ENCODE data around the gene TMEM198. TPM values are rescaled to one million over a fixed set of nuclear protein-coding genes. Genes with fewer than 3 reads are reported as not detected.

TMEM198 gene
- total and polyA plus RNA-seq, 12 donors, result 3.3 to 16.2 (median 10.2) TPM

- WGBS, 4 donors, result 0 to 1% (median 1%) methylated on average over 11 to 66 of the region's 66 CpGs; no CpG with 5 or more reads in 1 of the 4 donors
- H3K27me3 ChIP-seq, result no peaks in the 10 kb centered on the region
- intact Hi-C loops (cut with DNase I), result loop anchor here (5.0 kb wide), 2 partner anchors 99 to 144 kb away; no protein-coding TSS in a partner anchor
- peaks cover 10 to 24% of the 10 kb centered on the region in 2 donors for H3K4me1 ChIP-seq (replicated peaks in 1 of 2)
- peak overlapping the region; percentile 54 to 96 (median 84) for H3K27ac ChIP-seq
- no peaks in the 10 kb centered on the region for H3K9me3 ChIP-seq (replicated peaks in 1 of 3)
- peak in 4 of 7 donors; percentile 35 to 69 (median 52) for DNase-seq
- no peak for TF ChIP-seq POLR2A (IDR thresholded peaks at IDR 0.05)
- TF ChIP-seq CTCF (IDR thresholded peaks at IDR 0.05), result no peak
- H3K4me3 ChIP-seq, result peak overlapping the region; percentile 40 to 86 (median 61)
- H3K36me3 ChIP-seq (replicated peaks in 1 of 2), result peaks cover 0 to 25% of the 10 kb centered on the region in 2 donors
Observed at GRCh38 chr2:219542931-219543595, 765 bp upstream of the TMEM198 start.

- TF ChIP-seq POLR2A (IDR thresholded peaks at IDR 0.05), result no peak
- TF ChIP-seq CTCF (IDR thresholded peaks at IDR 0.05), result no peak
- Histone ChIP-seq H3K4me1 (replicated peaks in 1 of 2) (peaks cover 10 to 24% of the 10 kb centered on the region in 2 donors), H3K4me3 (peak overlapping the region in 1 of 4 donors; percentile 82), H3K9me3 (replicated peaks in 1 of 3) (no peaks in the 10 kb centered on the region), H3K36me3 (replicated peaks in 1 of 2) (peaks cover 0 to 17% of the 10 kb centered on the region in 2 donors), H3K27me3 (no peaks in the 10 kb centered on the region), H3K27ac (peak overlapping the region in 2 of 5 donors; percentile 92 to 96)
- WGBS, 4 donors, result 45 to 53% (median 47%) methylated on average over 9 of the region's 9 CpGs
- no peak for DNase-seq
- intact Hi-C loops (cut with DNase I), result loop anchor here (5.0 kb wide), 2 partner anchors 98 to 143 kb away; no protein-coding TSS in a partner anchor
Observed at GRCh38 chr2:219544567-219544966, 739 bp downstream of the TMEM198 start.

- H3K4me3 ChIP-seq, result no peak overlapping the region
- WGBS, 4 donors, result 82 to 92% (median 91%) methylated on average over 1 to 3 of the region's 3 CpGs
- no peaks in the 10 kb centered on the region for H3K9me3 ChIP-seq (replicated peaks in 1 of 3)
- peaks cover 0 to 8% of the 10 kb centered on the region in 2 donors for H3K36me3 ChIP-seq (replicated peaks in 1 of 2)
- TF ChIP-seq POLR2A (IDR thresholded peaks at IDR 0.05) (no peak), CTCF (IDR thresholded peaks at IDR 0.05) (no peak)
- intact Hi-C loops (cut with DNase I), result no loop called here
- H3K27me3 ChIP-seq, result no peaks in the 10 kb centered on the region
- DNase-seq, result no peak
- H3K27ac ChIP-seq, result no peak overlapping the region
- peaks cover 10 to 24% of the 10 kb centered on the region in 2 donors for H3K4me1 ChIP-seq (replicated peaks in 1 of 2)
Observed at GRCh38 chr2:219545295-219545942, 1.6 kb downstream of the TMEM198 start.

GRCh38 chr2:219545943-219546352 is 2.1 kb downstream of the TMEM198 start:
- intact Hi-C loops (cut with DNase I), result no loop called here
- no peak overlapping the region for H3K27ac ChIP-seq
- H3K36me3 ChIP-seq (replicated peaks in 1 of 2), result peaks cover 0 to 5% of the 10 kb centered on the region in 2 donors
- 72 to 84% (median 78%) methylated on average over 4 of the region's 4 CpGs for WGBS, 4 donors
- H3K27me3 ChIP-seq, result no peaks in the 10 kb centered on the region
- peaks cover 10 to 24% of the 10 kb centered on the region in 2 donors for H3K4me1 ChIP-seq (replicated peaks in 1 of 2)
- TF ChIP-seq POLR2A (IDR thresholded peaks at IDR 0.05) (no peak), CTCF (IDR thresholded peaks at IDR 0.05) (no peak)
- H3K9me3 ChIP-seq (replicated peaks in 1 of 3), result no peaks in the 10 kb centered on the region
- no peak overlapping the region for H3K4me3 ChIP-seq
- DNase-seq, result no peak
